ENCODE measurements around the gene FSD2.

The FSD2 gene

GRCh38 chr15:82805994-82806406 is at the start of gene FSD2:
Gene FSD2 (minus strand): TSS chr15:82806069. CDS start chr15:82787390, 18,679 bp downstream.
- DNase-seq (ENCODE audit: low read depth), result peak; percentile 85
- TF ChIP-seq, protein P1, sequence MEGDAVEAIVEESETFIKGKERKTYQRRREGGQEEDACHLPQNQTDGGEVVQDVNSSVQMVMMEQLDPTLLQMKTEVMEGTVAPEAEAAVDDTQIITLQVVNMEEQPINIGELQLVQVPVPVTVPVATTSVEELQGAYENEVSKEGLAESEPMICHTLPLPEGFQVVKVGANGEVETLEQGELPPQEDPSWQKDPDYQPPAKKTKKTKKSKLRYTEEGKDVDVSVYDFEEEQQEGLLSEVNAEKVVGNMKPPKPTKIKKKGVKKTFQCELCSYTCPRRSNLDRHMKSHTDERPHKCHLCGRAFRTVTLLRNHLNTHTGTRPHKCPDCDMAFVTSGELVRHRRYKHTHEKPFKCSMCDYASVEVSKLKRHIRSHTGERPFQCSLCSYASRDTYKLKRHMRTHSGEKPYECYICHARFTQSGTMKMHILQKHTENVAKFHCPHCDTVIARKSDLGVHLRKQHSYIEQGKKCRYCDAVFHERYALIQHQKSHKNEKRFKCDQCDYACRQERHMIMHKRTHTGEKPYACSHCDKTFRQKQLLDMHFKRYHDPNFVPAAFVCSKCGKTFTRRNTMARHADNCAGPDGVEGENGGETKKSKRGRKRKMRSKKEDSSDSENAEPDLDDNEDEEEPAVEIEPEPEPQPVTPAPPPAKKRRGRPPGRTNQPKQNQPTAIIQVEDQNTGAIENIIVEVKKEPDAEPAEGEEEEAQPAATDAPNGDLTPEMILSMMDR (IDR thresholded peaks at IDR 0.05; ENCODE audit: insufficient read depth, low read depth, low read length, missing control alignments), result peak; percentile 5
- no peak within 1 kb of the TSS; the same call in 1 of the 2 replicates for H3K4me3 ChIP-seq (ENCODE audit: low read depth, low read length)

- H3K4me3 ChIP-seq (ENCODE audit: low read depth, low read length), result no peak overlapping the region
- DNase-seq (ENCODE audit: low read depth), result no peak
- TF ChIP-seq, protein P1 (IDR thresholded peaks at IDR 0.05; ENCODE audit: insufficient read depth, low read depth, low read length, missing control alignments), result no peak
Measured at GRCh38 chr15:82854554-82854953, 48.7 kb upstream of the FSD2 start.

- DNase-seq (ENCODE audit: low read depth), result no peak
- TF ChIP-seq, protein P1 (IDR thresholded peaks at IDR 0.05; ENCODE audit: insufficient read depth, low read depth, low read length, missing control alignments), result no peak
- H3K4me3 ChIP-seq (ENCODE audit: low read depth, low read length), result no peak overlapping the region
Measured at GRCh38 chr15:82852941-82853561, 47.2 kb upstream of the FSD2 start.

DNA sequence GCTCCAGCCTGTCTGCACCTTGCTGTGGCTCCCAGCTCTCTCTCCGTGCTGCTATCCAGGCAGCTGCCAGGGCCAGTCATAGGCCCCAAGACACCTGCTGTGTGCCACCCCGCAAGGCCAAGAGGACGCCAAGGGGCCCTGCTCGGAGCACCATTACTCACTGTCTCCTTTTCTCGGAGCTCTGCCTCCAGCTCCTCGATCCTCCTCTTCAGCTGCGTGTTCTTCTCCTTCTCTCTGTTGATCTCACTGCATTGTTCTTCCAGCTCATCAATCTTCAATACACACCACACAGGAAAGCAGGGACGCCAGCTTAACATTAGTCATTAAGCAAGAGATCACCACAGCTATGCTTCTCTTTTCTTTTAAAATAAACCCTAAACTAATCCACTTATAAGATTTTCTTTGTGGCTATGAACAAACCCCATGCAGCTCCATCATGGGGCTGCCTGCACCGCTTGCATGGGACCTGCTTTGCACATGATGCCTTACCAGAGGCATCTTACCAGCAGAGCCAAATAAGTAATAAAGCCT is 46.2 kb upstream of the FSD2 start:
- TF ChIP-seq, protein P1 (IDR thresholded peaks at IDR 0.05; ENCODE audit: insufficient read depth, low read depth, low read length, missing control alignments), result no peak
- DNase-seq (ENCODE audit: low read depth), result no peak
- H3K4me3 ChIP-seq (ENCODE audit: low read depth, low read length), result no peak overlapping the region

- no peak overlapping the region for H3K4me3 ChIP-seq (ENCODE audit: low read depth, low read length)
- TF ChIP-seq, protein P1 (IDR thresholded peaks at IDR 0.05; ENCODE audit: insufficient read depth, low read depth, low read length, missing control alignments), result no peak
Measured at GRCh38 chr15:82851306-82851850, 45.5 kb upstream of the FSD2 start.

DNA sequence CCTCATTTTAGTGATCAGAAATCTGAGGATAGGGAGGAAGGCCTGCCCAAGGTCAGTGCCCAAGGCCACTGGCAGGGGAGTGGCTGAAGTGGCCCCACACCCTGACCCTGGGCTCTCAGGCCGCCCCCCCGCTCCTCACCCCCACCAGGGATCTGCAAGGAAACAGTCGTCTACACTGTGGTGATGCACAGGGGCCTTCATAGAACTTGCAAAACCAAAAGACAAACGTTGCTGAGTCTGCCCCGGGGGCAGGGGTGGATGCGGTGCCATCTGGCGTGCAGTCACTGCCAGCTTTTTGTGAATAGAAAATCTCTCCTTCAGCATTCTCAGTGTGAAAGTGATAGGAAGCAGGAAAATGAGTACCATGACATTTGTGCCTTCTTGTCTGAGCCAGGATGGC is 44.9 kb upstream of the FSD2 start:
- DNase-seq (ENCODE audit: low read depth), result no peak
- TF ChIP-seq, protein P1 (IDR thresholded peaks at IDR 0.05; ENCODE audit: insufficient read depth, low read depth, low read length, missing control alignments), result no peak
- H3K4me3 ChIP-seq (ENCODE audit: low read depth, low read length), result no peak overlapping the region

More at GRCh38 chr15:82851306-82851850, 45.5 kb upstream of the FSD2 start:
- no peak for DNase-seq (ENCODE audit: low read depth)

Measured in GM12865 (cell line).